ENCODE results near the gene PDCD4. TPM values are rescaled to one million over a fixed set of nuclear protein-coding genes. Genes with fewer than 3 reads are reported as not detected.

The PDCD4 gene
- total RNA-seq, 1 donor from 2014 or later: 74.2 TPM

- Histone ChIP-seq H3K4me3 (no peak overlapping the region), H3K27ac (no peak overlapping the region), H3K9me3 (no peaks in the 10 kb centered on the region), H3K27me3 (ENCODE audit: low read depth) (no peaks in the 10 kb centered on the region), H3K36me3 (no peaks in the 10 kb centered on the region), H3K4me1 (peaks cover 10% of the 10 kb centered on the region)
- intact Hi-C loops (cut with DNase I): no loop called here
- ATAC-seq (no peak), DNase-seq (no peak)
- TF ChIP-seq CTCF (IDR thresholded peaks at IDR 0.05): no peak
Observed at GRCh38 chr10:110944792-110945396, 73.2 kb downstream of the PDCD4 start.

GRCh38 chr10:110946496-110946895 is 74.8 kb downstream of the PDCD4 start:
- ATAC-seq (no peak), DNase-seq (no peak)
- no peaks in the 10 kb centered on the region for H3K9me3 ChIP-seq
- H3K4me1 ChIP-seq: peaks cover 10% of the 10 kb centered on the region
- H3K36me3 ChIP-seq: no peaks in the 10 kb centered on the region
- intact Hi-C loops (cut with DNase I): no loop called here
- no peak for TF ChIP-seq CTCF (IDR thresholded peaks at IDR 0.05)
- no peak overlapping the region for H3K4me3 ChIP-seq
- no peak overlapping the region for H3K27ac ChIP-seq
- H3K27me3 ChIP-seq (ENCODE audit: low read depth): no peaks in the 10 kb centered on the region

- intact Hi-C loops (cut with DNase I): no loop called here
- Histone ChIP-seq H3K4me1 (peaks cover 10% of the 10 kb centered on the region), H3K36me3 (no peaks in the 10 kb centered on the region), H3K27me3 (ENCODE audit: low read depth) (no peaks in the 10 kb centered on the region), H3K4me3 (no peak overlapping the region), H3K9me3 (no peaks in the 10 kb centered on the region), H3K27ac (no peak overlapping the region)
- no peak for TF ChIP-seq CTCF (IDR thresholded peaks at IDR 0.05)
- ATAC-seq: no peak
- DNase-seq: no peak
Observed at GRCh38 chr10:110947061-110947595, 75.4 kb downstream of the PDCD4 start.

Other genes with a start within 250 kb of the PDCD4 start
- gene RBM20, start 227.6 kb upstream of the PDCD4 start, total RNA-seq: 1.0 TPM
- 32.4 TPM for gene BBIP1, start 47.3 kb downstream of the PDCD4 start, total RNA-seq
- 60.9 TPM for gene SHOC2, start 47.7 kb downstream of the PDCD4 start, total RNA-seq
- 3.8 TPM for gene ADRA2A, start 205.1 kb downstream of the PDCD4 start, total RNA-seq

Measured in lower lobe of right lung (tissue), 2 donors.